Activated CD4-positive, alpha-beta T cell treated with anti-CD3 and anti-CD28 coated beads for 36 hours (primary cell): Measurements from ENCODE around the gene PDE8A. TPM values are rescaled to one million over a fixed set of nuclear protein-coding genes. Genes with fewer than 3 reads are reported as not detected.

Source experiments
- ATAC-seq: fragments of 200-7000 bp; cut with Tn5 transposase; one replicate; pipeline ENCODE4 v1.10.0; 2021; ENCODE audit warnings: mild to moderate bottlenecking, moderate library complexity
- CTCF ChIA-PET: fragments of 350-600 bp; sonication (Branson Sonifier 250); formaldehyde crosslinking; loops from one replicate; lab custom pipeline; 2021; ENCODE audit warnings: antibody characterized with exemption; lab: Charles Lee
- POLR2A ChIA-PET: fragments of 350-600 bp; sonication (Branson Sonifier 250); formaldehyde crosslinking; loops from one replicate; lab custom pipeline; 2021; ENCODE audit warnings: antibody characterized with exemption, inconsistent platforms; lab: Charles Lee
- DNase-seq: peaks from one replicate; pipeline ENCODE4 v3.0.0-alpha.2; 2020
- H3K27ac Mint-ChIP-seq: one replicate; pipeline ENCODE4 v1.8.0; 2021; ENCODE audit warnings: mixed read lengths
- H3K27me3 Mint-ChIP-seq: one replicate; pipeline ENCODE4 v1.8.0; 2021; ENCODE audit warnings: mixed read lengths
- H3K36me3 Mint-ChIP-seq: one replicate; pipeline ENCODE4 v1.8.0; 2021; ENCODE audit warnings: low read depth, mixed read lengths
- H3K4me1 Mint-ChIP-seq: one replicate; pipeline ENCODE4 v1.8.0; 2021; ENCODE audit warnings: mixed read lengths
- H3K4me3 Mint-ChIP-seq: one replicate; pipeline ENCODE4 v1.8.0; 2021; ENCODE audit warnings: mild to moderate bottlenecking, moderate library complexity, mixed read lengths
- H3K9me3 Mint-ChIP-seq: one replicate; pipeline ENCODE4 v1.8.0; 2021; ENCODE audit warnings: low read depth, mixed read lengths
- intact Hi-C, 2 experiments: fragments of 100-400 bp; cut with DNase I in 1 of 2; cut with micrococcal nuclease in 1 of 2; formaldehyde crosslinking; loops; one replicate each; pipeline versions ENCODE4 v1.14.2 to v1.15.1; 2022 to 2024; cut with DNase I, micrococcal nuclease
- total RNA-seq, 2 experiments: library from RNA; stranded (reverse); gene quantifications; one replicate each; pipeline ENCODE4 v1.2.3, GENCODE V29; 2021

PDE8A gene
- total RNA-seq, 2 experiments from 2014 or later: 21.3 to 28.7 TPM

DNA sequence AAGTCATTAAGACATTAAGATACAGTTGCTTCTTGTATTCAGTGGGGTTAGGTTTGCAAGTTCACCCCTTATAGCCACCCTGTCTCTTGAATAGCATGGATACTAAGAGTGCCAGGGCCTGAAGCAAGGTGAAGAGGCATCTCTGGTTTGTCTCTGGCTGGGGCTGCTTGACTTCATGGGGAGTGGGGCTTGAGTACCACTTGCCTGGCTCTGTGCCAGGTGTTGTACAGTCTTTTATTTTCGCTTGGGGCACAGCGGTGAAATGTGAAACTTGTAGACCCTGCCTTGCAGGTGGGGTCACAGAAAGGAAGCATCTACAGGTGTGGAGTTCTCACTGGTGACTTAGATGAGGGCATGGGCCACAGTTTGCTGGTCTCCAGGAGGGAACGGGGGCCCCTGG is 152.1 kb downstream of the PDE8A start:
- DNase-seq: no peak
- intact Hi-C loops: no loop called here
- no peak for ATAC-seq
- POLR2A ChIA-PET: no interaction called here
- H3K27me3 Mint-ChIP-seq: no peaks in the 10 kb centered on the region
- H3K27ac Mint-ChIP-seq: no peak overlapping the region
- peaks cover 51% of the 10 kb centered on the region for H3K36me3 Mint-ChIP-seq
- CTCF ChIA-PET: no interaction called here
- peaks cover 4% of the 10 kb centered on the region for H3K9me3 Mint-ChIP-seq
- no peak overlapping the region for H3K4me3 Mint-ChIP-seq
- H3K4me1 Mint-ChIP-seq: peaks cover 8% of the 10 kb centered on the region

DNA sequence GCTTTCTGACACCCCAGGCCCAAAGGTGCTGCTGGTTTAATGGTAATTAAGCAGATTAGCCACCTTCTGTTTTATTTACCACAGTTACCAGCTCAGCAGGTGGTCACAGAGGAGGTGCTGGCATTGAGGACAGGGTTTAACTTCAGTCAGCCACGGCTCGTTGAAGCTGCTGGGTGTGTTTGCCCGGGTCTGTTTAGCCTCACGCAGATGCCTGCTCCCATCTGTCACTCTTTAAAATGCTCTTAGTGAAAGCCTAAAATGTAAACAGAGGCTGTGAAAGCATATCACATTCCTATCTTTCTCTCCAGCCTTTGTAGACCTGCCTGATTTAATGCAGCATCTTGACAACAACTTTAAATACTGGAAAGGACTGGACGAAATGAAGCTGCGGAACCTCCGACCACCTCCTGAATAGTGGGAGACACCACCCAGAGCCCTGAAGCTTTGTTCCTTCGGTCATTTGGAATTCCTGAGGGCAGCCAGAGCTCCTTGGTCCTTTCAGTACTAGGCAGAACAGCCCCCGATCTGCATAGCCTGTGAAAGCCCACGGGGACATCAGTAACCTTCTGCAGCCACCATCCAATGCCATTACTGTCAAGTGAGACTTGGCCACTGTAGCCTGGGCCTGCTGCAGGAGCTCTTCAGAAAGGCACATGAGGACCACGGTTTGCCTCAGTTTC is 156.0 kb downstream of the PDE8A start:
- no peak overlapping the region for H3K27ac Mint-ChIP-seq
- no peak overlapping the region for H3K4me3 Mint-ChIP-seq
- H3K27me3 Mint-ChIP-seq: no peaks in the 10 kb centered on the region
- intact Hi-C loops: no loop called here
- H3K4me1 Mint-ChIP-seq: no peaks in the 10 kb centered on the region
- peaks cover 28% of the 10 kb centered on the region for H3K36me3 Mint-ChIP-seq
- DNase-seq (no peak), ATAC-seq (no peak)
- ChIA-PET POLR2A (no interaction called here), CTCF (no interaction called here)
- H3K9me3 Mint-ChIP-seq: no peaks in the 10 kb centered on the region

DNA sequence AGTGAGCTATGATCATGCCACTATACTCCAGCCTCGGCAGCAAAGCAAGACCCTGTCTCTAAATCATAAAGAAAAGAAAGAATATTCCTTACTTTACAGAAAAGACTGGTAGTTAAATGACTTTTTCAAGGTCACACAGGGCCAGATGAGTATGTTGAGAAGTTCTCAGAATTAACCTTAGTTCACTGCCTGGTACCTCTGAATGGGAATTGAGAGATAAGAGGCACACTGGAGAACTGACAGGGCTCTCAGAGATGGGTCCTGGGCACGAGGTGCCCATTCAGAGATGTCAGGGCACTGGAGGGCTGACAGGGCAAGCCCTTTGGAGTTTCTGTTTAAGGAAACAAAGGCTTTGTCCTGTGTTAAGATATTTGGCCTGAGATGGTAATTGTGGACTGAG is 157.7 kb downstream of the PDE8A start:
- no peak overlapping the region for H3K4me3 Mint-ChIP-seq
- intact Hi-C loops: no loop called here
- H3K36me3 Mint-ChIP-seq: peaks cover 23% of the 10 kb centered on the region
- no peak overlapping the region for H3K27ac Mint-ChIP-seq
- no peak for ATAC-seq
- CTCF ChIA-PET: no interaction called here
- no peaks in the 10 kb centered on the region for H3K4me1 Mint-ChIP-seq
- H3K9me3 Mint-ChIP-seq: no peaks in the 10 kb centered on the region
- POLR2A ChIA-PET: no interaction called here
- DNase-seq: no peak
- H3K27me3 Mint-ChIP-seq: no peaks in the 10 kb centered on the region

DNA sequence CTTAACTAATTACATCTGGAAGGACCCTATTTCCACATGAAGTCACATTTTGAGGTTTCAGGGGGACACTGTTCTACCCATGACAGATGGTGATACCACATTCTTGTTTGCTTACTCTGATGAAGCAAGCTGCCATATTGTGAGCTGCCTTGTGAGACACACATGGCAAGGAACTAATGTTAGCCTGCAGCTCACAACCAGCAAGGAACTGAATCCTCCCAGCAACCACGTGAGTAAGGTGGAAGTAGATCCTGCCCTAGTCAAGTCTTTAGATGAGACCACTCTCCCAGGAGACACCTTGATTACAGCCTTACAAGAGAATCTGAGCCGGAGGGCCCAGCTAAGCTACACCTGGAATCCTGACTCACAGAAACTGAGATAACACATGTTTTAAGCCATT is 160.1 kb downstream of the PDE8A start:
- CTCF ChIA-PET: interaction anchor here (1.3 to 1.4 kb wide), 2 partner anchors 27 to 113 kb away, joined by 4 read pairs; no protein-coding TSS in a partner anchor
- POLR2A ChIA-PET: no interaction called here
- intact Hi-C loops: no loop called here
- no peaks in the 10 kb centered on the region for H3K4me1 Mint-ChIP-seq
- no peak overlapping the region for H3K27ac Mint-ChIP-seq
- H3K36me3 Mint-ChIP-seq: peaks cover 20% of the 10 kb centered on the region
- DNase-seq: no peak
- no peak overlapping the region for H3K4me3 Mint-ChIP-seq
- H3K9me3 Mint-ChIP-seq: no peaks in the 10 kb centered on the region
- H3K27me3 Mint-ChIP-seq: no peaks in the 10 kb centered on the region
- ATAC-seq: no peak

DNA sequence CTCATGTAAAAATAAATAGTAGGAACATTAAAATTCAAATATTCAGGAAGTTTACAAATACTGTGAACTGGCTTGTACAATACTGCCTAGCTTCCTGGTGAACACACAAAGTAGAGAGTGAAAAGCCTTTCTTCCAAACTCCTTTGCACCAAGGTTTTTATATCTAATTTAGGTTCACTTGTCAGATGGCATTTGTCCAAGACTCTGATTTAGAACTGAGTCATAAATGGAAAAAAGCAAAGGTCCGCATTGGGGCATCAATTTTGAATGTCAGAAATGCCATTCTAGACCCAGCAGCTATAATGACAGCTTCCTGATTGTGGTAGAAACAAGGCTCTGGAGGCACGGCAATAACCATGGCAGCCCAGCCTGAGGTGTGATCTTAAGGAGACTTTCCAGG is 160.7 kb downstream of the PDE8A start:
- Mint-ChIP-seq H3K36me3 (peaks cover 15% of the 10 kb centered on the region), H3K27me3 (no peaks in the 10 kb centered on the region), H3K9me3 (no peaks in the 10 kb centered on the region), H3K27ac (no peak overlapping the region), H3K4me1 (no peaks in the 10 kb centered on the region), H3K4me3 (no peak overlapping the region)
- ChIA-PET POLR2A (no interaction called here), CTCF (interaction anchor here (1.3 kb wide), 1 partner anchor 113 kb away, joined by 4 read pairs; no protein-coding TSS in a partner anchor)
- intact Hi-C loops: no loop called here
- no peak for DNase-seq
- ATAC-seq: no peak

DNA sequence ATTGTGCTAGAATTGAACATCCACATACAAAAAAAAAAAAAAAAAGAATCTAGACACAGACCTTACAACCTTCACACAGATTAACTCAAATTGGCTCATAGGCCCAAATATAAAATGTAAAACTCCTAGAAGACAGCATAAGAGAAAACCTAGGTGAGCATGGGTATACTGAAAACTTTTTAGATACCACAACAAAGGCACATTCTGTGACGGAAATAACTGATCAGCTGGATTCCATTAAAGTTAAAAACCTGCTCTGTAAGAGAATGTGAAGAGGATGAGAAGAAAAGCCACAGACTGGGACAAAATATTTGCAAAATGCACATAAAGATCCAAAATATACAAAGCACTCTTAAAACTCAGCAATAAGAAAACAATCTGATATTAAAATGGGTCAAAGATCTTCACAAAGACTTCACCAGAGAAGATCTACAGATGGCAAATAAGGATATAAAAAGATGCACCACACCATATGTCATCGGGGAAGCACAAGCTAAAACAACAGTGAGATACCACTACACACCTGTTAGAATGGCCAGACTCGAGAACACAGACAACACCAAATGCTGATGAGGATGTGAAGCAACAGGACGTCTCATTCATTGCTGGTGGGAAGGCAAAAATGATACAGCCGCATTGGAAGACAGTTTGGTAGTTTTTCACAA is 167.9 kb downstream of the PDE8A start:
- no peak for ATAC-seq
- DNase-seq: no peak
- intact Hi-C loops: loop anchor here in 1 of 2 experiments (5.0 kb wide), 1 partner anchor 37 kb away; no protein-coding TSS in a partner anchor
- Mint-ChIP-seq H3K4me3 (no peak overlapping the region), H3K4me1 (peaks cover 25% of the 10 kb centered on the region), H3K27me3 (no peaks in the 10 kb centered on the region), H3K27ac (no peak overlapping the region), H3K36me3 (peaks cover 1% of the 10 kb centered on the region), H3K9me3 (peaks cover 4% of the 10 kb centered on the region)
- ChIA-PET POLR2A (interaction anchor here (0.6 kb wide), 1 partner anchor 102 kb away, joined by 3 read pairs; no protein-coding TSS in a partner anchor), CTCF (interaction anchor here (1.9 kb wide), 1 partner anchor 19 kb away, joined by 6 read pairs; no protein-coding TSS in a partner anchor)

DNA sequence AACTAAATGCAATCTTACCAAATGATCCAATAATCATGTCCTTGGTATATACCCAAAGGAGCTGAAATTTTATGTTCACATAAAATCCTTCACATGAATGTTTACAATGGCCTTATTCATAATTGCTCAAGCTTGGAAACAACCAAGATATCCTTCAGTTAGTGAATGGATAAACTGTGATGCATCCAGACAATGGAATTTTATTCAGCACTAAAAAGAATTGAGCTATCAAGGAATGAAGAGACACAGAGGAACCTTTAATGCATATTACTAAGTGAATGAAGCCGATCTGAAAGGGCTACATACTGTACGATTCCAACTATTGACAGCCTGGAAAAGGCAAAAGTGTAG is 168.4 kb downstream of the PDE8A start:
- CTCF ChIA-PET: no interaction called here
- POLR2A ChIA-PET: no interaction called here
- intact Hi-C loops: loop anchor here in 1 of 2 experiments (5.0 kb wide), 1 partner anchor 38 kb away; no protein-coding TSS in a partner anchor
- Mint-ChIP-seq H3K9me3 (peaks cover 4% of the 10 kb centered on the region), H3K27ac (no peak overlapping the region), H3K4me1 (peaks cover 25% of the 10 kb centered on the region), H3K4me3 (no peak overlapping the region), H3K36me3 (peaks cover 1% of the 10 kb centered on the region), H3K27me3 (no peaks in the 10 kb centered on the region)
- DNase-seq: no peak
- no peak for ATAC-seq

DNA sequence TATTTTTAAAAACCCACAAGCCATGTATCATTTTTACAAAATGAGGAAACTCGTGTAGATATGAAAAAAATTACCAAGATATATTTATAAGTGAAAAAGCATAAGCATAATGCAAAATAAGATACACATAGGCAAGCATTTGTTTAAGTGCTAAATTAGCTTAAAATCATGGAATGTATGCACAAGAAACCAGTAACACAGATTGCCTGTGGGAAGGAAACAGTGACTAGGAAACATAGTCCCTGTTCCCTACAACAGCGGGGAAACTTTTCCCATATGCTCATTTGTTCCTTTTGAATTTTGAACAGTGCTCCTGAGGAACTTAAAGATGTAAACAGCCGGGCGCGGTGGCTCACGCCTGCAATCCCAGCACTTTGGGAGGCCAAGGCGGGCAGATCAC is 169.5 kb downstream of the PDE8A start:
- POLR2A ChIA-PET: no interaction called here
- intact Hi-C loops: loop anchor here in 1 of 2 experiments (5.0 kb wide), 1 partner anchor 39 kb away; no protein-coding TSS in a partner anchor

DNA sequence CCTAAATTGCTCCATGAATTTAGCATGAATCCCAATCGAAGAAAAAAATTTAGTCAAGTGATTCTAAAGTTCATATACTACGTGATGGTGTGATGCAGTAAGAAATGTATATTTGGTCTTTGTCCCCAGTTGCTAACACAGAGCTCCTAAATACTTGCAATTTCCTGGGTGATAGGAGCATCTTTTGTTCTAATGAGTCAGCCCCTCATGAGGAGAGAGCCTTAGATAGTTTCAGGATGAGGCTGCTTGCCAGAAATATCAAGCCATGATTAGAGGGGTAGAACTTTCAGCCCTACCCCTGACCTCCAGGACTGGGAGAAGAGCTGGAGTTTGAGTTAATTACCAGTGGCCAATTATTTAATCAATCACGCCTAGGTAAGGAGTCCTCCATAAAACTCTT is 170.2 kb downstream of the PDE8A start:
- H3K27ac Mint-ChIP-seq: no peak overlapping the region
- DNase-seq: no peak
- no peak for ATAC-seq
- H3K27me3 Mint-ChIP-seq: no peaks in the 10 kb centered on the region
- intact Hi-C loops: loop anchor here in 1 of 2 experiments (5.0 kb wide), 1 partner anchor 40 kb away; no protein-coding TSS in a partner anchor
- peaks cover 1% of the 10 kb centered on the region for H3K36me3 Mint-ChIP-seq
- POLR2A ChIA-PET: no interaction called here
- H3K4me3 Mint-ChIP-seq: no peak overlapping the region
- CTCF ChIA-PET: interaction anchor here (1.3 kb wide), 1 partner anchor 17 kb away, joined by 5 read pairs; no protein-coding TSS in a partner anchor
- peaks cover 4% of the 10 kb centered on the region for H3K9me3 Mint-ChIP-seq
- H3K4me1 Mint-ChIP-seq: peaks cover 25% of the 10 kb centered on the region

More for the DNA sequence above, 169.5 kb downstream of the PDE8A start:
- Mint-ChIP-seq H3K9me3 (peaks cover 4% of the 10 kb centered on the region), H3K4me3 (no peak overlapping the region), H3K27me3 (no peaks in the 10 kb centered on the region), H3K36me3 (peaks cover 1% of the 10 kb centered on the region), H3K4me1 (peaks cover 25% of the 10 kb centered on the region), H3K27ac (no peak overlapping the region)
- no peak for DNase-seq
- CTCF ChIA-PET: interaction anchor here (1.3 kb wide), 1 partner anchor 18 kb away, joined by 5 read pairs; no protein-coding TSS in a partner anchor
- ATAC-seq: no peak

DNA sequence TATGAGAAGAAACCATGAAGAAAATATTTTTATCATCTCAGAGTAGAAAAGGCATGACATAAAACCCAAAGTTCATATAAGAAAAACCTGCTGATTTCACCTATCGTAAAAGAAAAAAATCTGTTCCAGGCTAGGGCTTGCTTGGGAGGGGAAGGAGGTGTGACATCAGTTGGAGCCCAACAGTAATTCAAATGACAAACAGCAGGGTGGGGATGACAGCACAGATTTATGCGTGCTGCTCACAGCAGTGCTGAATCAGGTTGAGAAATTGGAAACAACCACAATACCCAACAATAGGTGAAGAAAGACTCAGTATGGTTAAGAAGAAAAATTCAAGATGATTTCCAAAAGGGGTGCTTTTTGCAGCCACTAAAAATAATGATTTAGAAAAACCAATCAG is 172.4 kb downstream of the PDE8A start:
- H3K9me3 Mint-ChIP-seq: peaks cover 4% of the 10 kb centered on the region
- peaks cover 18% of the 10 kb centered on the region for H3K4me1 Mint-ChIP-seq
- POLR2A ChIA-PET: no interaction called here
- peak; percentile 47 for ATAC-seq
- CTCF ChIA-PET: no interaction called here
- no peak overlapping the region for H3K4me3 Mint-ChIP-seq
- peak; percentile 12 for DNase-seq
- H3K36me3 Mint-ChIP-seq: peaks cover 1% of the 10 kb centered on the region
- intact Hi-C loops: loop anchor here in 1 of 2 experiments (5.0 kb wide), 1 partner anchor 42 kb away; no protein-coding TSS in a partner anchor
- H3K27ac Mint-ChIP-seq: no peak overlapping the region
- H3K27me3 Mint-ChIP-seq: no peaks in the 10 kb centered on the region

DNA sequence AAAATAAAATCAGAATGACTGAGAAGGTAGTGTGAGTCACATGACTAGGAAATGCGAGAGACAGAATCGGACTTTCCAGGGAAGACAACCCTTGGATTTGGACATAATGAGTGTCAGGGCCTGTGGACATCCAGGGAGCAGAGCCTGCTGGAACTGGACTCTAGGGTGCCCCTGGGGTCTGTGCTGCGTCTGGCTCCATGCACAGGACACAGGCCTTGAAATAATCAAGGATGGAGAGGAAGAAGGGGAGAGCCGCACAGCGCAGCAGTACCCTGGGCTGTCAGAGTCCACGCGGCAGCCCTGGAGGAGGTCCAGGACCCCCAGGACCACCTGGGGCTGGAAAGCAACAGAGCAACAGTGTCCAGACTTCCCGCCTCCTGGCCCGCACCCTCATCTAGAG is 173.7 kb downstream of the PDE8A start:
- ChIA-PET CTCF (no interaction called here), POLR2A (no interaction called here)
- DNase-seq (no peak), ATAC-seq (no peak)
- H3K9me3 Mint-ChIP-seq: peaks cover 4% of the 10 kb centered on the region
- no peaks in the 10 kb centered on the region for H3K27me3 Mint-ChIP-seq
- H3K4me1 Mint-ChIP-seq: peaks cover 9% of the 10 kb centered on the region
- intact Hi-C loops: no loop called here
- H3K27ac Mint-ChIP-seq: no peak overlapping the region
- no peak overlapping the region for H3K4me3 Mint-ChIP-seq
- peaks cover 1% of the 10 kb centered on the region for H3K36me3 Mint-ChIP-seq
